Activated T-cell treated with anti-CD3 and anti-CD28 coated beads, Interleukin-2, amount 50 U/mL, for 72 hours (primary cell): ENCODE measurements around the gene AMBRA1. TPM values are rescaled to one million over a fixed set of nuclear protein-coding genes. Genes with fewer than 3 reads are reported as not detected.

Experiments
- ATAC-seq, 2 donors: fragments of 150-1000 bp; cut with Tn5 transposase; replicated peaks in 1 of 2; 2 replicates each; pipeline ENCODE4 v1.10.0; 2021; ENCODE audit warnings: moderate library complexity in 2 of 2, mild to moderate bottlenecking in 1 of 2
- DNase-seq, 2 donors: peaks; one replicate each; pipeline ENCODE4 v3.0.0; 2021 to 2022; ENCODE audit warnings: mixed read lengths in 1 of 2
- H3K27ac Mint-ChIP-seq: one replicate; pipeline ENCODE4 v1.8.0; 2022; ENCODE audit warnings: mild to moderate bottlenecking, moderate library complexity, mixed read lengths
- H3K27me3 Mint-ChIP-seq: one replicate; pipeline ENCODE4 v1.8.0; 2022; ENCODE audit warnings: low read depth, mixed read lengths
- H3K36me3 Mint-ChIP-seq, 2 donors: one replicate each; pipeline ENCODE4 v1.8.0; 2022; ENCODE audit warnings: mixed read lengths in 2 of 2, mild to moderate bottlenecking in 1 of 2; ENCODE audit not compliant: insufficient read depth in 2 of 2
- H3K4me1 Mint-ChIP-seq: one replicate; pipeline ENCODE4 v1.8.0; 2022; ENCODE audit warnings: low read depth, mixed read lengths
- H3K4me3 Mint-ChIP-seq, 2 donors: one replicate each; pipeline ENCODE4 v1.8.0; 2022; ENCODE audit warnings: mild to moderate bottlenecking in 2 of 2, mixed read lengths in 2 of 2, moderate library complexity in 2 of 2
- H3K9me3 Mint-ChIP-seq, 2 donors: one replicate each; pipeline ENCODE4 v1.8.0; 2022; ENCODE audit warnings: mixed read lengths in 2 of 2
- total RNA-seq, 2 donors: library from RNA; stranded (reverse); gene quantifications; one replicate each; pipeline ENCODE4 v1.2.3, GENCODE V29; 2022

Gene AMBRA1
- total RNA-seq, 2 donors from 2014 or later: 32.2 to 35.2 TPM

- H3K27me3 Mint-ChIP-seq: no peaks in the 10 kb centered on the region
- ATAC-seq (no peak), DNase-seq (no peak)
- H3K4me3 Mint-ChIP-seq: no peak overlapping the region
- peaks cover 42% of the 10 kb centered on the region for H3K4me1 Mint-ChIP-seq
- H3K27ac Mint-ChIP-seq: no peak overlapping the region
- no peaks in the 10 kb centered on the region for H3K9me3 Mint-ChIP-seq
- peaks cover 0 to 2% of the 10 kb centered on the region in 2 donors for H3K36me3 Mint-ChIP-seq
Measured at GRCh38 chr11:46363455-46364005, 230.3 kb downstream of the AMBRA1 start.

- Mint-ChIP-seq H3K4me3 (peak overlapping the region in 1 of 2 donors; percentile 88), H3K9me3 (no peaks in the 10 kb centered on the region), H3K36me3 (peaks cover 0 to 2% of the 10 kb centered on the region in 2 donors), H3K27me3 (no peaks in the 10 kb centered on the region), H3K4me1 (peaks cover 37% of the 10 kb centered on the region), H3K27ac (peak overlapping the region; percentile 82)
- DNase-seq (no peak), ATAC-seq (no peak)
Measured at GRCh38 chr11:46363031-46363407, 230.8 kb downstream of the AMBRA1 start.

GRCh38 chr11:46362156-46363030 lies 231.4 kb downstream of the AMBRA1 start:
- peak overlapping the region; percentile 88 to 92 for H3K4me3 Mint-ChIP-seq
- peaks cover 37% of the 10 kb centered on the region for H3K4me1 Mint-ChIP-seq
- ATAC-seq (no peak), DNase-seq (no peak)
- H3K36me3 Mint-ChIP-seq: peaks cover 0 to 2% of the 10 kb centered on the region in 2 donors
- H3K27ac Mint-ChIP-seq: peak overlapping the region; percentile 82
- H3K27me3 Mint-ChIP-seq: no peaks in the 10 kb centered on the region
- H3K9me3 Mint-ChIP-seq: no peaks in the 10 kb centered on the region

- peak; percentile 93 to 94 for ATAC-seq
- Mint-ChIP-seq H3K27me3 (no peaks in the 10 kb centered on the region), H3K27ac (peak overlapping the region; percentile 97), H3K36me3 (peaks cover 0 to 2% of the 10 kb centered on the region in 2 donors), H3K4me3 (peak overlapping the region; percentile 88 to 92), H3K9me3 (no peaks in the 10 kb centered on the region), H3K4me1 (peaks cover 39% of the 10 kb centered on the region)
- DNase-seq: peak; percentile 73 to 76
Measured at GRCh38 chr11:46361283-46362155, 232.3 kb downstream of the AMBRA1 start.

GRCh38 chr11:46360878-46361277 lies 232.9 kb downstream of the AMBRA1 start:
- Mint-ChIP-seq H3K4me1 (peaks cover 46% of the 10 kb centered on the region), H3K27ac (peak overlapping the region; percentile 97), H3K36me3 (peaks cover 0 to 2% of the 10 kb centered on the region in 2 donors), H3K27me3 (no peaks in the 10 kb centered on the region), H3K9me3 (no peaks in the 10 kb centered on the region), H3K4me3 (peak overlapping the region; percentile 88 to 92)
- peak; percentile 32 to 42 for ATAC-seq
- no peak for DNase-seq

GRCh38 chr11:46359953-46360352 lies 233.9 kb downstream of the AMBRA1 start:
- DNase-seq: no peak
- Mint-ChIP-seq H3K36me3 (peaks cover 0 to 2% of the 10 kb centered on the region in 2 donors), H3K9me3 (no peaks in the 10 kb centered on the region), H3K27me3 (no peaks in the 10 kb centered on the region), H3K4me1 (peaks cover 51% of the 10 kb centered on the region), H3K27ac (peak overlapping the region; percentile 63), H3K4me3 (peak overlapping the region in 1 of 2 donors; percentile 92)
- ATAC-seq: no peak

- H3K9me3 Mint-ChIP-seq: no peaks in the 10 kb centered on the region
- H3K27ac Mint-ChIP-seq: peak overlapping the region; percentile 21
- no peaks in the 10 kb centered on the region for H3K36me3 Mint-ChIP-seq
- no peak for DNase-seq
- no peak for ATAC-seq
- H3K4me3 Mint-ChIP-seq: no peak overlapping the region
- peaks cover 68% of the 10 kb centered on the region for H3K4me1 Mint-ChIP-seq
- H3K27me3 Mint-ChIP-seq: no peaks in the 10 kb centered on the region
Measured at GRCh38 chr11:46357483-46357936, 236.3 kb downstream of the AMBRA1 start.

- no peaks in the 10 kb centered on the region for H3K36me3 Mint-ChIP-seq
- peaks cover 66% of the 10 kb centered on the region for H3K4me1 Mint-ChIP-seq
- H3K27me3 Mint-ChIP-seq: no peaks in the 10 kb centered on the region
- H3K4me3 Mint-ChIP-seq: no peak overlapping the region
- DNase-seq (no peak), ATAC-seq (no peak)
- peak overlapping the region; percentile 92 for H3K27ac Mint-ChIP-seq
- no peaks in the 10 kb centered on the region for H3K9me3 Mint-ChIP-seq
Measured at GRCh38 chr11:46356924-46357482, 236.8 kb downstream of the AMBRA1 start.

GRCh38 chr11:46353698-46354097 lies 240.1 kb downstream of the AMBRA1 start:
- peak overlapping the region; percentile 86 for H3K27ac Mint-ChIP-seq
- H3K36me3 Mint-ChIP-seq: no peaks in the 10 kb centered on the region
- ATAC-seq: peak; percentile 37 to 50

GRCh38 chr11:46352063-46352841 lies 241.6 kb downstream of the AMBRA1 start:
- ATAC-seq (peak; percentile 65 to 68), DNase-seq (peak; percentile 84 to 89)
- Mint-ChIP-seq H3K4me3 (peak overlapping the region; percentile 80 to 95), H3K27me3 (no peaks in the 10 kb centered on the region), H3K36me3 (no peaks in the 10 kb centered on the region), H3K27ac (peak overlapping the region; percentile 86), H3K4me1 (peaks cover 82% of the 10 kb centered on the region), H3K9me3 (no peaks in the 10 kb centered on the region)

More at GRCh38 chr11:46353698-46354097, 240.1 kb downstream of the AMBRA1 start:
- DNase-seq: peak; percentile 66 to 76
- H3K9me3 Mint-ChIP-seq: no peaks in the 10 kb centered on the region
- peak overlapping the region; percentile 80 to 95 for H3K4me3 Mint-ChIP-seq
- H3K27me3 Mint-ChIP-seq: no peaks in the 10 kb centered on the region
- H3K4me1 Mint-ChIP-seq: peaks cover 85% of the 10 kb centered on the region

GRCh38 chr11:46351606-46352005 lies 242.2 kb downstream of the AMBRA1 start:
- Mint-ChIP-seq H3K9me3 (no peaks in the 10 kb centered on the region), H3K4me3 (peak overlapping the region; percentile 80 to 95), H3K4me1 (peaks cover 82% of the 10 kb centered on the region), H3K27ac (peak overlapping the region; percentile 86), H3K36me3 (peaks cover 0 to 1% of the 10 kb centered on the region in 2 donors), H3K27me3 (no peaks in the 10 kb centered on the region)
- DNase-seq: no peak
- ATAC-seq: no peak

- peaks cover 82% of the 10 kb centered on the region for H3K4me1 Mint-ChIP-seq
Measured at GRCh38 chr11:46351148-46351547, 242.7 kb downstream of the AMBRA1 start.

More at GRCh38 chr11:46351148-46351547, 242.7 kb downstream of the AMBRA1 start:
- ATAC-seq (no peak), DNase-seq (no peak)
- peak overlapping the region; percentile 80 to 95 for H3K4me3 Mint-ChIP-seq
- no peaks in the 10 kb centered on the region for H3K27me3 Mint-ChIP-seq
- no peaks in the 10 kb centered on the region for H3K9me3 Mint-ChIP-seq
- peaks cover 0 to 1% of the 10 kb centered on the region in 2 donors for H3K36me3 Mint-ChIP-seq
- peak overlapping the region; percentile 86 for H3K27ac Mint-ChIP-seq
